ENCODE measurements around the gene CELSR3. TPM values are rescaled to one million over a fixed set of nuclear protein-coding genes. Genes with fewer than 3 reads are reported as not detected.

The CELSR3 gene
- total RNA-seq, 2 donors from 2014 or later: 20.7 to 30.1 TPM

DNA sequence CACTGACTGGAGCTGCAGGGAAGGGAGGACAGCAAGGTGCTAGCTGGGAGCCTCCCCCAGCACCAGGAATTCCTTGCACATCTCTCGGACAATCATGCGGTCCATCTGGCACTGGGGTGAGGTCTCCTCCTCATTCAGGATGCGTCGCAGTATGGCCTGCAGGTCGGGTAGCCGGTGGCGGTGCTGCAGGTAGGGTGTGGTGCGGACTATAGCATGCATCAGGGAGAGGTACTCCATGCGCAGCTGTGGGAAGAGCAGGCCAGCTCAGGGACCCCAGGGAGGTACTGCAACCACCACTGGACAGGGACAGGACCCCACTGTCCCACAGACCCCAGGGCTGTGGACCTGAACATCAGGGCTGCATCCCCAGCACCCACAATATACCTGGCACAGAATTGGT, 11.8 kb upstream of the CELSR3 start:
- no peaks in the 10 kb centered on the region for H3K27me3 ChIP-seq (ENCODE audit: control insufficient read depth, insufficient read depth, low read length, poor library complexity, severe bottlenecking)
- no peaks in the 10 kb centered on the region for H3K4me1 ChIP-seq (ENCODE audit: control insufficient read depth, insufficient read depth, low read length)
- no peaks in the 10 kb centered on the region for H3K9me3 ChIP-seq (ENCODE audit: control insufficient read depth, low read length)
- no peak overlapping the region for H3K9ac ChIP-seq (ENCODE audit: extremely low read depth, low read length, poor library complexity, severe bottlenecking)
- H3K4me3 ChIP-seq (ENCODE audit: low read length): no peak overlapping the region
- TF ChIP-seq, protein P1, sequence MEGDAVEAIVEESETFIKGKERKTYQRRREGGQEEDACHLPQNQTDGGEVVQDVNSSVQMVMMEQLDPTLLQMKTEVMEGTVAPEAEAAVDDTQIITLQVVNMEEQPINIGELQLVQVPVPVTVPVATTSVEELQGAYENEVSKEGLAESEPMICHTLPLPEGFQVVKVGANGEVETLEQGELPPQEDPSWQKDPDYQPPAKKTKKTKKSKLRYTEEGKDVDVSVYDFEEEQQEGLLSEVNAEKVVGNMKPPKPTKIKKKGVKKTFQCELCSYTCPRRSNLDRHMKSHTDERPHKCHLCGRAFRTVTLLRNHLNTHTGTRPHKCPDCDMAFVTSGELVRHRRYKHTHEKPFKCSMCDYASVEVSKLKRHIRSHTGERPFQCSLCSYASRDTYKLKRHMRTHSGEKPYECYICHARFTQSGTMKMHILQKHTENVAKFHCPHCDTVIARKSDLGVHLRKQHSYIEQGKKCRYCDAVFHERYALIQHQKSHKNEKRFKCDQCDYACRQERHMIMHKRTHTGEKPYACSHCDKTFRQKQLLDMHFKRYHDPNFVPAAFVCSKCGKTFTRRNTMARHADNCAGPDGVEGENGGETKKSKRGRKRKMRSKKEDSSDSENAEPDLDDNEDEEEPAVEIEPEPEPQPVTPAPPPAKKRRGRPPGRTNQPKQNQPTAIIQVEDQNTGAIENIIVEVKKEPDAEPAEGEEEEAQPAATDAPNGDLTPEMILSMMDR (conservative IDR thresholded peaks at IDR 0.05): no peak
- Mint-ChIP-seq H3K4me3 (no peak overlapping the region), H3K9me3 (no peaks in the 10 kb centered on the region), H3K27me3 (ENCODE audit: insufficient read depth) (no peaks in the 10 kb centered on the region), H3K36me3 (ENCODE audit: low read depth) (peaks cover 56% of the 10 kb centered on the region), H3K27ac (no peak overlapping the region), H3K4me1 (no peaks in the 10 kb centered on the region)
- 95 to 96% methylated on average over 6 to 9 of the region's 9 CpGs for WGBS, 2 experiments (ENCODE audit: insufficient coverage in 1 of 2, insufficient read length in 1 of 2)
- H3K36me3 ChIP-seq (ENCODE audit: control insufficient read depth, insufficient read depth, low read length): peaks cover 48% of the 10 kb centered on the region
- DNase-seq: no peak
- H3K27ac ChIP-seq (ENCODE audit: low read depth, low read length): no peak overlapping the region

DNA sequence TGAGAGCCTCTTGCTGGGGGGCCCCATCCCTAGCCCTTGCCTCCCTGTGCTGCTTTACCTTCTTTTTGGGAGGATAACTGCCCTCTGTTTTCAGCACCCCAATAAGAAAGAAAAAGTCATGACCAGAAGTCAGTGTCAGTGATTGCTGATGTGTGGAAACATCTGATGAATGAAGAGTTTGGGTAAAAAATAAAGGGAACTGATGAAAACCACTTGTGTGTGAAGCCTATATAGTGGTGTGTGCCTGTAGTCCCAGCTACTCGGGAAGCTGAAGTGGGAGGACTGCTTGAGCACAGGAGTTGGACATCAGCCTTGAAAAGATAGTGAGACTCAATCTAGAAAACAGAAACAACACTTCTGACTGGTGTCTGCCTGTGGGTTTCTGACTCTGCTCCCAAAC, 9.8 kb upstream of the CELSR3 start:
- TF ChIP-seq, protein P1 (conservative IDR thresholded peaks at IDR 0.05): no peak
- Mint-ChIP-seq H3K4me1 (no peaks in the 10 kb centered on the region), H3K27me3 (ENCODE audit: insufficient read depth) (no peaks in the 10 kb centered on the region), H3K27ac (no peak overlapping the region), H3K36me3 (ENCODE audit: low read depth) (peaks cover 53% of the 10 kb centered on the region), H3K4me3 (no peak overlapping the region), H3K9me3 (no peaks in the 10 kb centered on the region)
- peaks cover 8% of the 10 kb centered on the region for H3K9me3 ChIP-seq (ENCODE audit: control insufficient read depth, low read length)
- no peaks in the 10 kb centered on the region for H3K27me3 ChIP-seq (ENCODE audit: control insufficient read depth, insufficient read depth, low read length, poor library complexity, severe bottlenecking)
- H3K36me3 ChIP-seq (ENCODE audit: control insufficient read depth, insufficient read depth, low read length): peaks cover 34% of the 10 kb centered on the region
- no peak overlapping the region for H3K4me3 ChIP-seq (ENCODE audit: low read length)
- H3K27ac ChIP-seq (ENCODE audit: low read depth, low read length): no peak overlapping the region
- 80 to 88% methylated on average over 1 of the region's 1 CpG for WGBS, 2 experiments (ENCODE audit: insufficient coverage in 1 of 2, insufficient read length in 1 of 2)
- H3K4me1 ChIP-seq (ENCODE audit: control insufficient read depth, insufficient read depth, low read length): no peaks in the 10 kb centered on the region
- no peak for DNase-seq
- no peak overlapping the region for H3K9ac ChIP-seq (ENCODE audit: extremely low read depth, low read length, poor library complexity, severe bottlenecking)

DNA sequence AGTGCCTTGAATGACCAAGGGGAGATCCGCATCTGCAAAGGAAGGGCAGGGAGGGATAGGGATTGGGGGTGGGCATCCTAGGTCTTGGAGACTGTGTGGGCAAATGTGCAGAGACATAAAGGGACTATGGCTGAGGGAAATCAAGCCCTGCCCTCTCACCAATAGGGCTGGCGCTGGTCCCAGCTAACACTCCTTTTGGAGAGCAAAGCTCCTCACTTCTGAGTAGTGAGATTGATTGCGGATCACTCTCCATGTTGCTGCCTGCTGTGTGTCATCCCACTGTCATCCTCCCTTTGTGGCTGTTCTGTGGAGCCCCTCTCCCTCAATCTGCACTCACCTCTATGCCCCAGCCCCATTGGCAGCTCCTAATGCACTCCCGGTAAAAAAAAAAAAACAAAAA, 2.2 kb upstream of the CELSR3 start:
- Mint-ChIP-seq H3K4me3 (no peak overlapping the region), H3K27ac (peak overlapping the region; percentile 100), H3K9me3 (no peaks in the 10 kb centered on the region), H3K36me3 (ENCODE audit: low read depth) (peaks cover 27% of the 10 kb centered on the region), H3K27me3 (ENCODE audit: insufficient read depth) (peaks cover 7% of the 10 kb centered on the region), H3K4me1 (peaks cover 10% of the 10 kb centered on the region)
- Histone ChIP-seq H3K27me3 (ENCODE audit: control insufficient read depth, insufficient read depth, low read length, poor library complexity, severe bottlenecking) (no peaks in the 10 kb centered on the region), H3K4me3 (ENCODE audit: low read length) (no peak overlapping the region), H3K9me3 (ENCODE audit: control insufficient read depth, low read length) (peaks cover 8% of the 10 kb centered on the region), H3K4me1 (ENCODE audit: control insufficient read depth, insufficient read depth, low read length) (no peaks in the 10 kb centered on the region), H3K27ac (ENCODE audit: low read depth, low read length) (no peak overlapping the region), H3K9ac (ENCODE audit: extremely low read depth, low read length, poor library complexity, severe bottlenecking) (no peak overlapping the region), H3K36me3 (ENCODE audit: control insufficient read depth, insufficient read depth, low read length) (peaks cover 23% of the 10 kb centered on the region)
- DNase-seq: no peak
- TF ChIP-seq, protein P1 (conservative IDR thresholded peaks at IDR 0.05): no peak
- WGBS, 2 experiments (ENCODE audit: insufficient coverage in 1 of 2, insufficient read length in 1 of 2): 88 to 93% methylated on average over 3 of the region's 4 CpGs
